Measurements from ENCODE around the gene SLC13A4. TPM values are rescaled to one million over a fixed set of nuclear protein-coding genes. Genes with fewer than 3 reads are reported as not detected.

Gene SLC13A4
- total and polyA plus RNA-seq, 2 donors (not counting 1 experiment from before 2014, with no cell fraction given) = 0.32 to 0.50 TPM

DNA sequence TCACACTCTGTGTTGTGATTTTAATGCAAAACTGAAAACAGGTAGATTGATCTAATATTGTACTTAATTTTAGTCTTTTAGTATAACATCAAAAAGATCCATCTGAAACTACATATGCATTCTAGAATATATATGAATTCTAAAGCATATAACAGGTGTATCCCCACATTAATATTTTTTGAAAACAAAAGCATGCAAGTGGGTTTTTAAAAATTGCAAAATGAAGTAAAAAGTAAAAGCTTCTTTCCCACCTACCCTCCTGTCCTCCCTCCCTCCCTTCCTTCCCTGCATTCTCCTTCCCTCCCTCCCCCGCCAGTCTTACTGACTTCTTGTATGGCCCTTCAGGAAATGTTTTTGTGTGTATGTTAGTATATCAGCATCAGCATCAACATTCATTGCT is 80.2 kb downstream of the SLC13A4 start:
- H2AFZ ChIP-seq (ENCODE audit: low read length) = no peak overlapping the region
- no peaks in the 10 kb centered on the region for H3K79me2 ChIP-seq (ENCODE audit: control insufficient read depth, insufficient read depth, low read length)
- no peaks in the 10 kb centered on the region for H3K9me3 ChIP-seq (ENCODE audit: control insufficient read depth, insufficient read depth, low read depth, low read length)

DNA sequence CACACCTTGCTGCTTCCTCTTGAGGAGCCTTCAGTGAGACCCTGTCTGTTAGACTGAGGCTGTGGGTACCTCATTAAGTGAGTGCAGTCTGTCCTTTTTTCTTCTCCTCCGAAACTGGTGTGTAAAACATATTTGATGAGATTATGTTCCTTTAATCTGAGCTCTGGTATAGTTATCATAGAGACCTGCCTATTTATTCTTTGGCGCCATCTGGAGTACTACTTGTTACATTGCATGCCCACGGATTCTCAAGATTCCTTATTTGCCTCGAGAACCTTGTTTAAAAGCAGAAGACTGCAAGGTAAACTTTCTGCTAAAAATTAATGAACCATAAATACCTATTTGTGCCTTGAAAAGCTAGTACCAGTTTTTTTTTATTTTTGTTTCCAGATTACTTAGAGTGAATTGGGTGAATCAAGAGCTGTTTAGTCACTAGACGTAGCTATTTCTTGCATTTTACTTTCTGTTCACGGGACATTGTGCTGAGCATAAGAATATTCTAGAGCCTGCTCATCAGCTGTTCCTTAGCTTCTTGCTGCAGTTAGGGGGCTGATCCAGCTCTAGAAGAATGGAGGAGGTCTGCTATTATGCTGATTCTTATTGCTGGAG is 82.6 kb downstream of the SLC13A4 start:
- peak; percentile 68 to 77 for TF ChIP-seq CTCF (conservative IDR thresholded peaks at IDR 0.05 in 1 of 2, IDR thresholded peaks at IDR 0.05 in 1 of 2; ENCODE audit: low read depth in 1 of 2, low read length in 2 of 2)
- TF ChIP-seq EZH2 (IDR thresholded peaks at IDR 0.05; ENCODE audit: low read length, missing control alignments) = no peak
- Histone ChIP-seq H3K27me3 (ENCODE audit: control insufficient read depth, insufficient read depth, low read length) (no peaks in the 10 kb centered on the region), H2AFZ (ENCODE audit: low read length) (no peak overlapping the region), H3K4me1 (ENCODE audit: control insufficient read depth, extremely low read depth, insufficient read depth, low read length) (no peaks in the 10 kb centered on the region), H3K4me2 (ENCODE audit: extremely low read depth, insufficient read depth, low read length) (no peak overlapping the region), H3K36me3 (ENCODE audit: control insufficient read depth, insufficient read depth, low read length) (no peaks in the 10 kb centered on the region), H3K9me3 (ENCODE audit: control insufficient read depth, insufficient read depth, low read depth, low read length) (no peaks in the 10 kb centered on the region), H3K27ac (ENCODE audit: insufficient read depth, low read length) (no peak overlapping the region), H3K9ac (ENCODE audit: insufficient read depth, low read length) (no peak overlapping the region), H3K79me2 (ENCODE audit: control insufficient read depth, insufficient read depth, low read length) (no peaks in the 10 kb centered on the region), H4K20me1 (ENCODE audit: control insufficient read depth, extremely low read depth, insufficient read depth, low read length) (no peaks in the 10 kb centered on the region), H3K4me3 (replicated peaks in 1 of 4; ENCODE audit: control extremely low read depth in 1 of 4, insufficient read depth in 1 of 4, low read depth in 3 of 4, low read length in 4 of 4) (no peak overlapping the region)
- peak; percentile 32 to 66 for DNase-seq (ENCODE audit: low read depth in 2 of 2)

More for the DNA sequence above, 80.2 kb downstream of the SLC13A4 start:
- TF ChIP-seq CTCF (conservative IDR thresholded peaks at IDR 0.05 in 1 of 2, IDR thresholded peaks at IDR 0.05 in 1 of 2; ENCODE audit: low read depth in 1 of 2, low read length in 2 of 2) (no peak), EZH2 (IDR thresholded peaks at IDR 0.05; ENCODE audit: low read length, missing control alignments) (no peak)
- Histone ChIP-seq H3K27me3 (ENCODE audit: control insufficient read depth, insufficient read depth, low read length) (no peaks in the 10 kb centered on the region), H3K36me3 (ENCODE audit: control insufficient read depth, insufficient read depth, low read length) (no peaks in the 10 kb centered on the region), H3K27ac (ENCODE audit: insufficient read depth, low read length) (no peak overlapping the region), H3K4me3 (replicated peaks in 1 of 4; ENCODE audit: control extremely low read depth in 1 of 4, insufficient read depth in 1 of 4, low read depth in 3 of 4, low read length in 4 of 4) (no peak overlapping the region), H4K20me1 (ENCODE audit: control insufficient read depth, extremely low read depth, insufficient read depth, low read length) (no peaks in the 10 kb centered on the region), H3K9ac (ENCODE audit: insufficient read depth, low read length) (no peak overlapping the region), H3K4me2 (ENCODE audit: extremely low read depth, insufficient read depth, low read length) (no peak overlapping the region), H3K4me1 (ENCODE audit: control insufficient read depth, extremely low read depth, insufficient read depth, low read length) (no peaks in the 10 kb centered on the region)
- no peak for DNase-seq (ENCODE audit: low read depth in 2 of 2)

GRCh38 chr7:135644729-135645128 is 83.3 kb downstream of the SLC13A4 start:
- Histone ChIP-seq H3K36me3 (ENCODE audit: control insufficient read depth, insufficient read depth, low read length) (no peaks in the 10 kb centered on the region), H3K4me1 (ENCODE audit: control insufficient read depth, extremely low read depth, insufficient read depth, low read length) (no peaks in the 10 kb centered on the region)
- no peak for TF ChIP-seq EZH2 (IDR thresholded peaks at IDR 0.05; ENCODE audit: low read length, missing control alignments)
- no peak for TF ChIP-seq CTCF (conservative IDR thresholded peaks at IDR 0.05 in 1 of 2, IDR thresholded peaks at IDR 0.05 in 1 of 2; ENCODE audit: low read depth in 1 of 2, low read length in 2 of 2)

More at GRCh38 chr7:135644729-135645128, 83.3 kb downstream of the SLC13A4 start:
- H3K27ac ChIP-seq (ENCODE audit: insufficient read depth, low read length) = no peak overlapping the region
- H3K9me3 ChIP-seq (ENCODE audit: control insufficient read depth, insufficient read depth, low read depth, low read length) = no peaks in the 10 kb centered on the region
- H3K9ac ChIP-seq (ENCODE audit: insufficient read depth, low read length) = no peak overlapping the region
- H3K4me2 ChIP-seq (ENCODE audit: extremely low read depth, insufficient read depth, low read length) = no peak overlapping the region
- H3K4me3 ChIP-seq (replicated peaks in 1 of 4; ENCODE audit: control extremely low read depth in 1 of 4, insufficient read depth in 1 of 4, low read depth in 3 of 4, low read length in 4 of 4) = no peak overlapping the region
- H2AFZ ChIP-seq (ENCODE audit: low read length) = no peak overlapping the region
- H3K27me3 ChIP-seq (ENCODE audit: control insufficient read depth, insufficient read depth, low read length) = no peaks in the 10 kb centered on the region
- no peaks in the 10 kb centered on the region for H4K20me1 ChIP-seq (ENCODE audit: control insufficient read depth, extremely low read depth, insufficient read depth, low read length)
- DNase-seq (ENCODE audit: low read depth in 2 of 2) = no peak
- no peaks in the 10 kb centered on the region for H3K79me2 ChIP-seq (ENCODE audit: control insufficient read depth, insufficient read depth, low read length)

All from fibroblast of lung (primary cell).